HepG2 (cell line): ENCODE measurements around the gene P3H2. TPM values are rescaled to one million over a fixed set of nuclear protein-coding genes. Genes with fewer than 3 reads are reported as not detected.

Experiments used
- ATAC-seq: fragments of 200-7000 bp; cut with Tn5 transposase; 3 replicates; pipeline ENCODE4 v1.9.1; 2020; ENCODE audit warnings: mild to moderate bottlenecking, moderate library complexity
- BruUV-seq: library from RNA; stranded (reverse); fragments of 400-500 nt; replicated peaks from 2 replicates; lab custom pipeline; 2021; lab: Mats Ljungman, UMichigan
- CTCF ChIA-PET: fragments of 300-600 bp; formaldehyde crosslinking; extraction: SDS; loops from one replicate; lab custom pipeline; 2021; ENCODE audit warnings: low total read pairs, inconsistent platforms, low intra/inter-chr PET ratio; lab: Yijun Ruan, JAX
- POLR2A ChIA-PET: fragments of 350-600 bp; sonication (Branson Sonifier 250); formaldehyde crosslinking; loops from one replicate; lab custom pipeline; 2020; ENCODE audit warnings: antibody characterized with exemption, inconsistent platforms; lab: Yijun Ruan, JAX
- DNase-seq: peaks from one replicate; pipeline ENCODE4 v3.0.0-alpha.2; 2015; ENCODE audit warnings: low spot score
- FAIRE-seq: peaks from 3 replicates; lab custom pipeline; 2011; peaks lifted over from hg19 to GRCh38; lab: Jason Lieb, UNC
- H2AFZ ChIP-seq: one replicate; pipeline ENCODE4 v1.6.1; 2011; ENCODE audit warnings: low read length, inconsistent platforms
- H3K27ac ChIP-seq: fragments of 300-600 bp; 3 replicates; pipeline ENCODE4 v1.8.0; 2011; ENCODE audit warnings: mixed run types, mild to moderate bottlenecking, mixed read lengths, low read length, inconsistent platforms; ENCODE audit not compliant: insufficient read depth; ENCODE audit errors: extremely low read length
- H3K27me3 ChIP-seq, 2 experiments: fragments of 200-600 bp in 1 of 2; 2 replicates in 1 of 2; 3 replicates in 1 of 2; pipeline versions ENCODE4 v1.6.0 to v1.8.0; 2011; ENCODE audit warnings: low read length in 2 of 2, mild to moderate bottlenecking in 2 of 2, moderate library complexity in 2 of 2, inconsistent platforms in 1 of 2; ENCODE audit not compliant: insufficient read depth in 2 of 2, control insufficient read depth in 1 of 2
- H3K36me3 ChIP-seq, 2 experiments: fragments of 200-600 bp in 1 of 2; replicated peaks in 1 of 2; 2 replicates in 1 of 2; 3 replicates in 1 of 2; pipeline versions ENCODE4 v1.5.1 to v1.8.0; 2011; ENCODE audit warnings: low read length in 2 of 2, inconsistent platforms in 1 of 2; ENCODE audit not compliant: insufficient read depth in 2 of 2, control insufficient read depth in 1 of 2
- H3K4me1 ChIP-seq: 2 replicates; pipeline ENCODE4 v1.5.1; 2012; ENCODE audit warnings: low read length, inconsistent platforms; ENCODE audit not compliant: insufficient read depth
- H3K4me2 ChIP-seq: 2 replicates; pipeline ENCODE4 v1.6.0; 2011; ENCODE audit warnings: low read depth, low read length, inconsistent platforms
- H3K4me3 ChIP-seq, 3 experiments: fragments of 200-600 bp in 1 of 3; sonication (generic), shearing (Covaris generic) in 1 of 3; replicated peaks in 1 of 3; 2 replicates each; pipeline ENCODE4 v1.5.1; 2011 to 2016; ENCODE audit warnings: low read length in 3 of 3, inconsistent platforms in 2 of 3, low read depth in 2 of 3, mild to moderate bottlenecking in 2 of 3, control low read depth in 1 of 3, mixed read lengths in 1 of 3; ENCODE audit not compliant: insufficient read depth in 1 of 3
- H3K79me2 ChIP-seq: one replicate; pipeline ENCODE4 v1.6.1; 2011; ENCODE audit warnings: low read length, inconsistent platforms; ENCODE audit not compliant: insufficient read depth
- H3K9ac ChIP-seq: 2 replicates; pipeline ENCODE4 v1.6.0; 2011; ENCODE audit warnings: mild to moderate bottlenecking, low read depth, low read length, inconsistent platforms; ENCODE audit not compliant: insufficient read depth
- H3K9me3 ChIP-seq: 2 replicates; pipeline ENCODE4 v1.5.1; 2012; ENCODE audit warnings: mild to moderate bottlenecking, low read length
- H4K20me1 ChIP-seq: 2 replicates; pipeline ENCODE4 v1.6.0; 2011; ENCODE audit warnings: inconsistent platforms, mild to moderate bottlenecking, low read length, moderate library complexity; ENCODE audit not compliant: insufficient read depth
- ATF1 ChIP-seq: IDR thresholded peaks from 2 replicates; pipeline ENCODE4 v1.6.1; 2016; ENCODE audit warnings: mild to moderate bottlenecking, control low read depth
- CCAR2 ChIP-seq: fragments of 200-400 bp; formaldehyde crosslinking; optimal IDR thresholded peaks from 2 replicates; pipeline ENCODE3; 2018; ENCODE audit warnings: low read depth, mild to moderate bottlenecking, low read length, moderate library complexity
- ERF ChIP-seq: IDR thresholded peaks from 2 replicates; pipeline ENCODE4 v1.6.1; 2018; ENCODE audit warnings: missing biosample characterization, missing genetic modification reagents
- JDP2 ChIP-seq: sonication (generic); formaldehyde crosslinking; IDR thresholded peaks from 2 replicates; pipeline ENCODE4 v1.8.1; 2022; ENCODE audit warnings: missing genetic modification reagents, borderline replicate concordance
- JUNB ChIP-seq: sonication (generic); formaldehyde crosslinking; IDR thresholded peaks from 2 replicates; pipeline ENCODE4 v1.8.0; 2022; ENCODE audit warnings: missing genetic modification reagents, mild to moderate bottlenecking, borderline replicate concordance
- MTF1 ChIP-seq: sonication (generic); formaldehyde crosslinking; IDR thresholded peaks from 2 replicates; pipeline ENCODE4 v1.5.0; 2020; ENCODE audit warnings: missing genetic modification reagents
- SMARCE1 ChIP-seq: fragments of 450-650 bp; IDR thresholded peaks from 2 replicates; pipeline ENCODE4 v1.6.1; 2017; ENCODE audit warnings: borderline replicate concordance
- SP1 ChIP-seq, 2 experiments: fragments of 450-650 bp in 1 of 2; sonication (generic) in 1 of 2; formaldehyde crosslinking in 1 of 2; IDR thresholded peaks; 2 replicates each; pipeline versions ENCODE4 v1.4.0 to v1.6.1; 2016 to 2020; ENCODE audit warnings: missing genetic modification reagents in 1 of 2
- TP53 ChIP-seq: sonication (generic); formaldehyde crosslinking; conservative IDR thresholded peaks from 2 replicates; pipeline ENCODE4 v1.4.0; 2020; ENCODE audit warnings: missing genetic modification reagents
- ZBTB20 ChIP-seq: sonication (generic); formaldehyde crosslinking; IDR thresholded peaks from 2 replicates; pipeline ENCODE4 v1.8.1; 2023; ENCODE audit warnings: missing genetic modification reagents, low read depth, mild to moderate bottlenecking, borderline replicate concordance
- ZNF282 ChIP-seq: fragments of 450-650 bp; IDR thresholded peaks from 2 replicates; pipeline ENCODE4 v1.6.1; 2018; ENCODE audit not compliant: partially characterized antibody
- ZNF549 ChIP-seq: sonication (generic); formaldehyde crosslinking; IDR thresholded peaks from 2 replicates; pipeline ENCODE4 v1.5.0; 2020; ENCODE audit warnings: missing genetic modification reagents
- ZSCAN12 ChIP-seq: sonication (generic); formaldehyde crosslinking; IDR thresholded peaks from 2 replicates; pipeline ENCODE4 v1.9.0; 2021; ENCODE audit warnings: mild to moderate bottlenecking, missing genetic modification reagents
- ZZZ3 ChIP-seq: sonication (generic); formaldehyde crosslinking; IDR thresholded peaks from 2 replicates; pipeline ENCODE4 v1.4.0; 2020; ENCODE audit warnings: missing genetic modification reagents, mild to moderate bottlenecking, borderline replicate concordance
- in situ Hi-C: cut with HindIII; loops from 2 replicates; pipeline ENCODE4 v1.10.0; 2017; ENCODE audit warnings: low pct_unique_long_range_greater_than_20kb; ENCODE audit not compliant: extremely low pct_ligation_motif_present
- intact Hi-C: fragments of 100-400 bp; cut with micrococcal nuclease; formaldehyde crosslinking; loops from one replicate; pipeline ENCODE4 v1.10.0; 2022; ENCODE audit not compliant: unreplicated experiment
- polyA plus RNA-seq, 8 experiments: library from polyadenylated mRNA; depleted of rRNA in 3 of 8; stranded (reverse) in 7 of 8; unstranded in 1 of 8; fragments of >200 nt; fragmentation: Illumina TruSeq in 4 of 8; extraction: Trizol in 4 of 8; gene quantifications; 2 replicates each; pipeline versions ENCODE4 v1.2.1 to v1.2.3, GENCODE V29; 2011 to 2016; ENCODE audit warnings: low read depth in 4 of 8, missing spikeins in 1 of 8, mixed read lengths in 1 of 8; ENCODE audit not compliant: insufficient read depth in 1 of 8
- total RNA-seq, 5 experiments: library from RNA; depleted of rRNA; stranded (reverse); fragments of >200 nt; fragmentation: Illumina TruSeq; extraction: Trizol; gene quantifications; 2 replicates each; pipeline ENCODE4 v1.2.3, GENCODE V29; 2016; ENCODE audit warnings: low read depth in 1 of 5
- TF ChIP-seq, protein P1 (sequence below): sonication (generic); formaldehyde crosslinking; IDR thresholded peaks from 2 replicates; pipeline ENCODE4 v1.5.1; 2020; ENCODE audit warnings: mild to moderate bottlenecking, missing genetic modification reagents, borderline replicate concordance
- TF ChIP-seq, protein P2 (sequence below): sonication (generic); formaldehyde crosslinking; IDR thresholded peaks from 2 replicates; pipeline ENCODE4 v1.8.1; 2023; ENCODE audit warnings: mild to moderate bottlenecking, missing genetic modification reagents, borderline replicate concordance
- TF ChIP-seq, protein P3 (sequence below): IDR thresholded peaks from 2 replicates; pipeline ENCODE4 v1.6.1; 2016; ENCODE audit warnings: low read depth, missing genetic modification reagents, missing compliant biosample characterization

P3H2 gene
- total and polyA plus RNA-seq, 2 of the 13 experiments (the other 11 are each of a cell fraction or from before 2014, with no cell fraction given) = not detected

DNA sequence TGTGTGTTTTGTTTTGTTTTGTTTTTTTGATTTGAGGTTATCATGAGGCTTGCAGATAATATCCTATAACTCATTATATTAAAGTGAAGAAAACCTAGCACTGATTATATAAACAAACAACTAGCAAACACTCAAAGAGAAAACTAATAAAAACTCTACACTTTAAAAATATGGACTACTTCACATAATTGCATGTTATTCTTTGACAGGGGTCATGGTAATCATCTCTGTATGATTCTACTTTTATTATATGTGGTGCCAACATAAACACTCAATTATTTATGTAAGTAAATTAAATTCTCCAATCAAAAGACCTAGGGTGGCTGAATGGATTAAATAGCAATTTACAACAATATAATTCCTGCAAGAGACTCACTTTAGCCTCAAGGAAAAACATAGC, 44.6 kb upstream of the P3H2 start:
- H3K4me3 ChIP-seq = no peak overlapping the region
- no peak for DNase-seq
- H4K20me1 ChIP-seq = no peaks in the 10 kb centered on the region
- ChIA-PET POLR2A (no interaction called here), CTCF (no interaction called here)
- no peak overlapping the region for H3K9ac ChIP-seq
- ATAC-seq = no peak
- no peaks in the 10 kb centered on the region for H3K36me3 ChIP-seq
- H3K4me1 ChIP-seq = no peaks in the 10 kb centered on the region
- FAIRE-seq = no peak
- BruUV-seq = no TSS peak
- H3K27ac ChIP-seq = no peak overlapping the region
- no peaks in the 10 kb centered on the region for H3K79me2 ChIP-seq
- no peaks in the 10 kb centered on the region for H3K27me3 ChIP-seq
- no peak overlapping the region for H3K4me2 ChIP-seq
- H3K9me3 ChIP-seq = no peaks in the 10 kb centered on the region
- in situ Hi-C loops = no loop called here
- intact Hi-C loops = no loop called here
- no peak overlapping the region for H2AFZ ChIP-seq
- TF ChIP-seq ZNF282 (no peak), ERF (no peak), SP1 (IDR thresholded peaks at IDR 0.05) (no peak), SP1 (CRISPR knock-in tag; IDR thresholded peaks at IDR 0.05) (no peak), ZBTB20 (CRISPR knock-in tag) (no peak), ATF1 (no peak), ZSCAN12 (no peak), JDP2 (CRISPR knock-in tag) (no peak), ZNF549 (CRISPR knock-in tag) (no peak), JUNB (CRISPR knock-in tag) (no peak), MTF1 (CRISPR knock-in tag) (no peak), SMARCE1 (no peak), ZZZ3 (CRISPR knock-in tag) (no peak), TP53 (no peak), CCAR2 (no peak)
- TF ChIP-seq, protein P1, sequence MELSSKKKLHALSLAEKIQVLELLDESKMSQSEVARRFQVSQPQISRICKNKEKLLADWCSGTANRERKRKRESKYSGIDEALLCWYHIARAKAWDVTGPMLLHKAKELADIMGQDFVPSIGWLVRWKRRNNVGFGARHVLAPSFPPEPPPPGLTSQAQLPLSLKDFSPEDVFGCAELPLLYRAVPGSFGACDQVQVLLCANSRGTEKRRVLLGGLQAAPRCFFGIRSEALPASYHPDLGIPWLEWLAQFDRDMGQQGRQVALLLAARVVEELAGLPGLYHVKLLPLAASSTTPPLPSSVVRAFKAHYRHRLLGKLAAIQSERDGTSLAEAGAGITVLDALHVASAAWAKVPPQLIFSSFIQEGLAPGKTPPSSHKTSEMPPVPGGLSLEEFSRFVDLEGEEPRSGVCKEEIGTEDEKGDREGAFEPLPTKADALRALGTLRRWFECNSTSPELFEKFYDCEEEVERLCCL (CRISPR knock-in tag) = no peak
- TF ChIP-seq, protein P2, sequence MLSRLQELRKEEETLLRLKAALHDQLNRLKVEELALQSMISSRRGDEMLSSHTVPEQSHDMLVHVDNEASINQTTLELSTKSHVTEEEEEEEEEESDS (CRISPR knock-in tag) = no peak
- TF ChIP-seq, protein P3, sequence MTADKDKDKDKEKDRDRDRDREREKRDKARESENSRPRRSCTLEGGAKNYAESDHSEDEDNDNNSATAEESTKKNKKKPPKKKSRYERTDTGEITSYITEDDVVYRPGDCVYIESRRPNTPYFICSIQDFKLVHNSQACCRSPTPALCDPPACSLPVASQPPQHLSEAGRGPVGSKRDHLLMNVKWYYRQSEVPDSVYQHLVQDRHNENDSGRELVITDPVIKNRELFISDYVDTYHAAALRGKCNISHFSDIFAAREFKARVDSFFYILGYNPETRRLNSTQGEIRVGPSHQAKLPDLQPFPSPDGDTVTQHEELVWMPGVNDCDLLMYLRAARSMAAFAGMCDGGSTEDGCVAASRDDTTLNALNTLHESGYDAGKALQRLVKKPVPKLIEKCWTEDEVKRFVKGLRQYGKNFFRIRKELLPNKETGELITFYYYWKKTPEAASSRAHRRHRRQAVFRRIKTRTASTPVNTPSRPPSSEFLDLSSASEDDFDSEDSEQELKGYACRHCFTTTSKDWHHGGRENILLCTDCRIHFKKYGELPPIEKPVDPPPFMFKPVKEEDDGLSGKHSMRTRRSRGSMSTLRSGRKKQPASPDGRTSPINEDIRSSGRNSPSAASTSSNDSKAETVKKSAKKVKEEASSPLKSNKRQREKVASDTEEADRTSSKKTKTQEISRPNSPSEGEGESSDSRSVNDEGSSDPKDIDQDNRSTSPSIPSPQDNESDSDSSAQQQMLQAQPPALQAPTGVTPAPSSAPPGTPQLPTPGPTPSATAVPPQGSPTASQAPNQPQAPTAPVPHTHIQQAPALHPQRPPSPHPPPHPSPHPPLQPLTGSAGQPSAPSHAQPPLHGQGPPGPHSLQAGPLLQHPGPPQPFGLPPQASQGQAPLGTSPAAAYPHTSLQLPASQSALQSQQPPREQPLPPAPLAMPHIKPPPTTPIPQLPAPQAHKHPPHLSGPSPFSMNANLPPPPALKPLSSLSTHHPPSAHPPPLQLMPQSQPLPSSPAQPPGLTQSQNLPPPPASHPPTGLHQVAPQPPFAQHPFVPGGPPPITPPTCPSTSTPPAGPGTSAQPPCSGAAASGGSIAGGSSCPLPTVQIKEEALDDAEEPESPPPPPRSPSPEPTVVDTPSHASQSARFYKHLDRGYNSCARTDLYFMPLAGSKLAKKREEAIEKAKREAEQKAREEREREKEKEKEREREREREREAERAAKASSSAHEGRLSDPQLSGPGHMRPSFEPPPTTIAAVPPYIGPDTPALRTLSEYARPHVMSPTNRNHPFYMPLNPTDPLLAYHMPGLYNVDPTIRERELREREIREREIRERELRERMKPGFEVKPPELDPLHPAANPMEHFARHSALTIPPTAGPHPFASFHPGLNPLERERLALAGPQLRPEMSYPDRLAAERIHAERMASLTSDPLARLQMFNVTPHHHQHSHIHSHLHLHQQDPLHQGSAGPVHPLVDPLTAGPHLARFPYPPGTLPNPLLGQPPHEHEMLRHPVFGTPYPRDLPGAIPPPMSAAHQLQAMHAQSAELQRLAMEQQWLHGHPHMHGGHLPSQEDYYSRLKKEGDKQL = no peak
